CD4-positive, alpha-beta T cell treated with Interleukin-15 for 1 hour (primary cell): ENCODE data around the gene PARD6A.

Experiments used
- DNase-seq: peaks from one replicate; pipeline ENCODE4 v3.0.0-alpha.2; 2020

The PARD6A gene

GRCh38 chr16:67697422-67698185, 36.8 kb downstream of the PARD6A start:
- no peak for DNase-seq

- DNase-seq, result no peak
Observed at GRCh38 chr16:67699265-67699664, 38.5 kb downstream of the PARD6A start.

GRCh38 chr16:67701420-67701819, 40.7 kb downstream of the PARD6A start:
- no peak for DNase-seq

DNA sequence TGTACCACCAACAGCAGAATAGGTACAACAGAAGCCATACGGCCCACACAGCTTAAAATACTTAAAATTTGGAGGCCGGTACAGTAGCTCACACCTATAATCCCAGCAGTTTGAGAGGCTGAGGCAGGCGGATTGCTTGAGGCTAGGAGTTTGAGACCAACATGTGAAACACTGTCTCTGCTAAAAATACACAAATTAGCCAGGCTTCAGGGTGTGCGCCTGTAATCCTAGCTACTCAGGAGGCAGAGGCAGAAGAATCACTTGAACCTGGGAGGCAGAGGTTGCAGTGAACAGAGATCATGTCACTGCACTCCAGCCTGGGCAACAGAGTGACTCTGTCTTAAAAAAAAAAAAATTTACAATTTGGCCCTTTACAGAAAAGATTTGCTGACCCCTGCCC, 41.4 kb downstream of the PARD6A start:
- no peak for DNase-seq

DNA sequence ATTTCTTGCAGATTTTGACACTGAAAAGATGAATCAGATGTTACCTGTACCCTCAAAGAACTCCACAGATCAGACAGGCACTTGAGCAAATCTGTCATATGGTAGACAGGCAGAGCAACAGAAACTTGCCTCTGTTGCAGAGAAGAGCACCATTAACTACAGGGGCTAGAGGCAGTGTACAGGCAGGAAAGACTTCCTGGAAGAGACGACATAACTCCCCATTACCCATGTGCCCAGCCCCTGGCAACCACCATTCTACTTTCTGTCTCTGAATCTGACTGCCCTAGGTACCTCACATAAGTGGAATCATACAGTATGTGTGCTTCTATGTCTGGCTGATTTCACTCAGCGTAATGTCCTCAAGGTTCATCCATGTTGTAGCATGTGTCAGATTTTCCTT, 42.9 kb downstream of the PARD6A start:
- DNase-seq, result no peak

DNA sequence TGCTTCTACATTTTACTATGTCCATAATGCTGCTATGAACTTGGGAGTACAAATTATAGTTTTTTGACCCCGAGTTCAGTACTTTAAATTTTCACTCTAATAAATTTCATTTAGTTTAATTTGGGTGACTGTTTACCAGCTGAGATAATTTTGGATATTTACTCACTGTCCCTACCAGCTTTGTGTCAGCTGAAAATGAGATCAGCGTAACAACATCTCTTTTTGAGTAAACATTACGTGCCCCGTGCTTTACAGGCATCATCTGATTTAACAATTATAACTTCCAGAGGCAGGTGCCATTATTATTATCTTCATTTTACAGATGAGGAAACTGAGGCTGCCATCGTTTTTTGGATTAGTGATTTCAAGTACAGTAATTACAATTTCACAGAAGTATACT, 43.4 kb downstream of the PARD6A start:
- no peak for DNase-seq

GRCh38 chr16:67707210-67707609, 46.5 kb downstream of the PARD6A start:
- no peak for DNase-seq

DNA sequence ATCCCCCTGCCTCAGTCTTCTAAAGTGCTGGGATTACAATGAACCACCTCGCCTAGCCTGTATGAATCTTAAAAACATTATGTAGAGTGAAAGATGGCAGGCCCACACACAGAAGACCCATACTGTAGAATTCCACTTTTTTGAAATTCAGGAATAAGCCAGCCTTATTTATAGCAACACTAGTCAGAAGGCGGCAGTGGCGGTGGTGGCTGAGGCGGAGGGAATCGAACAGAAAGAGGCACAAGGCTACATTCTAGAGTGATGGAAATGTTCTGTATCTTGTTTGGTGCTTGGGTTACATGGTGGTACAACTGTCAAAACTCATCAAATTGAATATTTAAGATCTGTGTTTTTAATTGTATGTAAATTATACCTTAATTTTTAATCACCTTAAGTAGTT, 47.0 kb downstream of the PARD6A start:
- DNase-seq, result no peak

DNA sequence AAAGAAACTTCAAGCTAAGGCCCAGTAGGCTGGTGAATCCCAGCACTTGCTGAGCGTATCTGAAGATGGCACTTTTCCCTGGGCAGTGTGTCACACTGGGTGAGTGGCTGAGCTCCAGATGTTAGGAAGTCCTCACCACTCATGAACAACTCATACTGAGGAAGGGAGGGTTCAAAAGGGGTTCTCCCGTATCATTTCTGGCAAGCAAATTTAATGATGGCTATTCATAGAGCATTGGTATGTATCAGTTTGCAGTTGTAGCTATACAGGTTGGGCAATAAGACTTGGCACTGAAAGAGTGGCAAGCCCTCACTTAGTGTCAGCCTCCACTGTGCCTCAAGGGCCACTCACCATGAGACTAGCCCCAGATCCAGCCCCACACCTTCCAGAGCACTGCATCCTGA, 47.6 kb downstream of the PARD6A start:
- DNase-seq, result no peak

GRCh38 chr16:67709050-67709449, 48.3 kb downstream of the PARD6A start:
- DNase-seq, result no peak

- DNase-seq, result no peak
Observed at GRCh38 chr16:67710607-67711006, 49.8 kb downstream of the PARD6A start.
